ENCODE results near the gene SPATA3.

SPATA3 gene

DNA sequence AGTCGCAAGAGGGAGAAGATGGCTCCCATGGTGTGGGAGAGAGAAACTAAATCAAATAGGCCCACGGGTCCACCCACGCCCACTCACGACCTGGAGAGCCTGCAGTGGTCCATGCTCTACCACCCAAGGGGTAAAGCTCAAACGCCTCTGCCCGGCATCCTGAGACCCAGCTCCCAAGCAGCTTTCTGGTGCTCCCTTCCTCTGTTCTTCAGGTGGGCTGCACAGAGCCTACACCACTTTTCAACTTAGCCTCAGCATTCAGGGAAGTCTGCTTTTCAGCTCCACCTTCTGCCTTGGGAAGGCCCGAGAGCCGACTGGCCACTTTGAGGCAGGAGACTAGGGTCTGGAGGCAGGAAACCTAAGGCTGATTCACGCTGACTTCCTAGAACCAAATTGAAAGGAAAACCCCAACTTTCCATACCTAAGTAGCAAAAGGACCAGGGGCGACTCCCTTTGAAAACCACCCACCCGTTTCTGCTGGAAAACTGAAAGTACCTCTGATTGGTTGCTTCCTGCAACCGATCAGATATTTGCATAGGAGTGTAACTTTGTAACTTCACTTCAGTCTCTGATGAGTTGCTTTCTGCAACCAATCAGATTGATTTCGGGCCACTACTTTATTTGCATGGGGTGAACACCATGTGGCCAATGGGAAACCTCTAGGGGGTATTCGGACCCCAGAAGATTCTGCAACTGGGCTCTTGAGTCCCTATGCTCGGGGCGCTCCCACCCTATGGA, 26.8 kb upstream of the SPATA3 start:
- no peak for DNase-seq (ENCODE audit: low spot score)

DNA sequence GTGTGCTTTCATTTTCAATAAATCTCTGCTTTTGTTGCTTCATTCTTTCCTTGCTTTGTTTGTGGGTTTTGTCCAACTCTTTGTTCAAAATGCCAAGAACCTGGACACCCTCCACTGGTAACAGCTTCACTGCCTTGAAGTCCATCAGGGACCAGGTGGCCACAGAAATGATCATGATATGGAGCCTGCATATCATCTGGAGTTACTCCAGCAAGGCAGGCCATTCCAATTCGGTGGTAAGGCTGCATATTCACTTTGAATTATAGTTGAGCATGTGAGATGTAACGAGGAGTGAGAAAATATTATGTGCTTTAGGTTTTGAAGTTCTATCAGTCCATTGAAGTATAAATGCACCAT, 26.3 kb upstream of the SPATA3 start:
- no peak for DNase-seq (ENCODE audit: low spot score)

- no peak for DNase-seq (ENCODE audit: low spot score)
These were observed 23.9 kb upstream of the SPATA3 start for GRCh38 chr2:230972046-230972445.

DNA sequence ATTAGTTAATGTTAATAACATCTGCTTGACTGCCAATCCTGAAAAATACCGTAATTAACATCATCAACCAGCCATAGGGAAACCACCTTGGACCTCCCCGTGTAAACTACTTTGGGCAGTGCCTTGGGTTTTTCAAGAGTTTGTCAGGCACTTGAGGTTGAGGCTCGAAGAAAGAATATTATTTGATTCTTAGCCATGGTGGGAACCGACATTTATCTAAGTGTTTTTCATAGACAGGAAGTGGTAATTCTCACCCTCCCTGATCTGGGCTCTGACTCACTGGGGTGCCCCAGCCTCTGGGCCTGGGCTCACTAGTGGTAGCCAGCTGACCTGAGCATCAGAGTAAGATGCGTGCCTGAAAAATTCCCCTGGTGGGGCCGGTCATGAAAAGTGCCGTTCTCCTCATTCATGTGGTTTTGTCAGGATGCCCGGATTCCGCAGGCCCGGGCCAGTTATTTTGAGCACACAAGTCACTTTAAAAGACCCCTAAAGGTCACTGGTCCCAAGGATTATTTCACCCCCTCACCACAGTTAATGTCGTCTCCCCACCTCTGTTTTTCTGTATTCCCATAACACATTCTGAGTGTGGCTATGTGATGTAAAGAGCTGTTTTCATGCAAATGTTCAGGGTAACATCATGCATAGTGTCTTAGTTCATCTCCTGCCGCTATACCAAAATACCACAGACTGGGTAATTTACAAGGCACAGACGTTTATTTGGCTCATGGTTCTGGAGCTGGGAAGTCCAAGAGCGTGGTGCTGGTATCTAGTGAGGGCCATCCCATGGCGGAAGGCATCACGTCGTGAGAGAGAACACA, 21.6 kb upstream of the SPATA3 start:
- peak; percentile 81 for DNase-seq (ENCODE audit: low spot score)

DNA sequence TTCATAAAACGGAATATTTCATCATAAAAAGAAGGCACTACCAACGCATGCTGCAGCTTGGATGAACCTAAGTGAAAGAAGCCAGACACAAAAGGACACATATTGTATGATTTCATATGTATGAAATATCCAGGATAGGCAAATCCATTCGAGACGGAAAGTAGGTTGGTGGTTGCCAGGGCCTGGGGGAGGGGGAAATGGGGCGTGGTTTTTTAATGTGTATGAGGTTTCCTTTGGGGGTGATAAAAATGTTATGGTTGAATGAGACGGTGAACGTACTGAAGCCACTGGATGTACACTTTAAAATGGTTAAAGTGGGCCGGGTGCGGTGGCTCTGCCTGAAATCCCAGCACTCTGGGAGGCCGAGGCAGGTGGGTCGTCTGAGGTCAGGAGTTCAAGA, 20.0 kb upstream of the SPATA3 start:
- DNase-seq (ENCODE audit: low spot score): no peak

GRCh38 chr2:230976671-230977171, 19.2 kb upstream of the SPATA3 start:
- no peak for DNase-seq (ENCODE audit: low spot score)

DNA sequence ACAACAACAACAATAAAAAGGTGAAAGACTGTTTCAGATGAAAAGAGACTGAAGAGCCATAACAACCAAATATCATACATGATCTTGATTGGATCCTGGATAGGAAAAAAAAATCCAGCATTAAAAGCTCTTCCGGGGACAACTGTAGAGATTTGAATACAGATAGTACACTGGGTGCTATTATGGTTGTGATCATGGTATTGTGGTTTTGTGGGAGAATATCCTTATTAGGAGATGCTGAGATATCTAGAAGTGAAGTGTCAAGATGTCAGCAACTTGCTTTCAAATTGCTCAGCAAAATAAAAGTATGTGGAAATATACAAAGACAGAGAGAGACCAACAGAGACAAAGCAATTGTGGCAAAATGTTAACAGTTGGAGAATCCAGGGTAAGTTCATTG, 15.5 kb upstream of the SPATA3 start:
- DNase-seq (ENCODE audit: low spot score): no peak

DNA sequence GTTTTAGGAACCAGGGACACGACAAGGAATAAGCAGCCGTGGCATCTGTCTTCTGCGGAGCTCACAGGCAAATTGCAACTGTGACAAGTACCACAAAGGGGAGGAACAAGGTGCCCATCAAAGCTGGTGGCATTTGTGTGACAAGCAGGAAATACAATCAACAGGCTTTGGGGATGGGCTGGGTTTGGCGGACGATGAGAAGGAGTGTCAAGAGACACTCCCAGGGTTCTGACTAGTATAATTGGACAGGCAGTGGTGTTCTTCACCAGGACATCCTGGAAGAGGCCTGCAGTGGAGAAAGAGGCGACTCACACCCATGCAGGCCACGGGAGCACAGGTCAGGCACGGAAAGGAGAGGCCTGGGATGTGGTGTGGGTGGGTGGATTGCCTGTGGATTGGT, 14.2 kb upstream of the SPATA3 start:
- no peak for DNase-seq (ENCODE audit: low spot score)

DNA sequence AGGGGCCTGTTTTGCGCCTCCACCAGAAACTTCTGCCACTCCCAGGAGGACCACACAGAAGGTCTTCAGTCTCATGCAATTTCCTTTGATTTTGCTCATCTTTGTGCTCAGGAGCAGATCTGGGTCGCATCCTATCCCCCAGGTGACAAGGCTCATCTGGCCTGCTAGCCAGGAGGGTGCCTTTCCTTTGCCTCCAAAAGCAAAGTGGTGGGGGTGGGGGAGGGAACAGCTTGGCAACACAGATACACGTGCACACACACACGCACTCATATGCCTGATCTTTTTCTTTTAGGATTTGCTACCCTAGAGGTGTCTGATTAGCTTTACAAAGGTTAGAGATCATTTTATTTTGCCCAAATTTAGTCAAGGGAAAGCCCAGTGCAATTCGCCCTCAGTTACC, 13.8 kb upstream of the SPATA3 start:
- no peak for DNase-seq (ENCODE audit: low spot score)

DNA sequence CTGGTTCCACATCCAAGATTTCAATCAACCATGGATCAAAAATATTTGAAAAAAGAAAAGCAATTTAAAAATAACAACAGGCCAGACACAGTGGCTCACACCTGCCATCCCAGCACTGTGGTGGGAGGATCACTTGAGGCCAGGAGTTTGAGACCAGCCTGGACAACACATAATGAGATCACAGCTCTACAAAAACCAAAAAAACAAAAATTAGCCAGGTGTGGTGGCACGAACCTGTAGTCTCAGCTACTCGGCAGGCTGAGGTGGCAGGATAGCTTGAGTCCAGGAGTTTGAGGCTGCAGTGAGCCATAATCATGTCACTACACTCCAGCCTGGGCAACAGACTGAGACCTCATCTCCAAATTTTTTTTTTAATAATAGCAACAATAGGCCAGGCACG, 13.4 kb upstream of the SPATA3 start:
- DNase-seq (ENCODE audit: low spot score): no peak

- DNase-seq (ENCODE audit: low spot score): no peak
These were observed 12.4 kb upstream of the SPATA3 start for GRCh38 chr2:230983566-230983965.

GRCh38 chr2:230984393-230985220, 11.3 kb upstream of the SPATA3 start:
- no peak for DNase-seq (ENCODE audit: low spot score)

- no peak for DNase-seq (ENCODE audit: low spot score)
These were observed 10.2 kb upstream of the SPATA3 start for GRCh38 chr2:230985519-230986231.

DNA sequence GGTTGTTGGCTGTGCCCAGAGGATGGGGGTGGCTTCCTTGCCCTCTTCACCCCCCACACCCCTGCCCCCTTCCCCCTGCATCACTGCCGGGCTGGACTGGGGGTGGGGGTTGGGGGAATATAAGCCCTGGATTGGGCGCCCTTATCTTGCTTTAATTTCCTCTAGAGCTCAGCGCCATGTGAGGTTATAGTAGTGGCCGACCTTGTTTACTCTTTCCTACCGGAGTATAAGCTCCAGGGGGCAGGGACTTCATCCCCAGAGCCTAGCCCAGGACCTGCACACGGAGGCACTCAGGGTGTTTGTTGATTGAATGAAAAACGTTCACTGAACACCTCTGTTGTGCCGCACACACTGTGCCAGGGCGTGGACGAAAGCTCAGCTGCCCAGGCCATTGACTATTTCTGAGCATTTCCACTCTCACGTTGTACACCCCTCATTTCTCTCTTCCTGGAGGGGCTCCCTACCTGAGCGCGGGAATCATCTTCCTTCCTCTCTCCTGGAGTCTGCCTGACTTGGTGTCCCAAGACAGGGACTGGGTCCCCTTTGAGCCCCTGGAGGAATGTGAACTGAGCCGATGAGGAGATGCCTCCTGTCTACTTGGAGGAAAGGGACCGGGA, 9.3 kb upstream of the SPATA3 start:
- DNase-seq (ENCODE audit: low spot score): no peak

GRCh38 chr2:230987137-230988020, 8.5 kb upstream of the SPATA3 start:
- peak; percentile 95 for DNase-seq (ENCODE audit: low spot score)

DNA sequence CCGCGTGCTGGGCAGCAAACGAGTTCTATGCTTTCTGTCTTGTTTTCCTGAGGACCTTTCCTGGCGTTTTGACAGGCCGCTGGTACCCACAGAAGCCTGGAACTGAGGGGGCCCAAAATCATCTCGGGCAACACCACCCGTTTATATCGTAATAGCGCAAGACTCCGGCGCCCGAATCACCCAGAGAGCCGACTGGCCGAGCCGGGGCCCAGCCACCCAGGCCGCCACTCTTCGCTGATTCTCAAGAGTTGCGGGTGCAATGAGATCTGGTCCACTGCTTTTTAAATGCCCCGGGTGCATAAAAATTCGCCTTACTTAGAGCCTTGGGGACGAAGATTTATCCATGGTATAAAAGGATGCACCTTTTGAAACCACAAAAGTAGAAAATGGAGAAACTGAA, 6.2 kb upstream of the SPATA3 start:
- DNase-seq (ENCODE audit: low spot score): no peak

GRCh38 chr2:230990131-230990898, 5.6 kb upstream of the SPATA3 start:
- no peak for DNase-seq (ENCODE audit: low spot score)

GRCh38 chr2:230990899-230991150, 5.1 kb upstream of the SPATA3 start:
- DNase-seq (ENCODE audit: low spot score): no peak

DNA sequence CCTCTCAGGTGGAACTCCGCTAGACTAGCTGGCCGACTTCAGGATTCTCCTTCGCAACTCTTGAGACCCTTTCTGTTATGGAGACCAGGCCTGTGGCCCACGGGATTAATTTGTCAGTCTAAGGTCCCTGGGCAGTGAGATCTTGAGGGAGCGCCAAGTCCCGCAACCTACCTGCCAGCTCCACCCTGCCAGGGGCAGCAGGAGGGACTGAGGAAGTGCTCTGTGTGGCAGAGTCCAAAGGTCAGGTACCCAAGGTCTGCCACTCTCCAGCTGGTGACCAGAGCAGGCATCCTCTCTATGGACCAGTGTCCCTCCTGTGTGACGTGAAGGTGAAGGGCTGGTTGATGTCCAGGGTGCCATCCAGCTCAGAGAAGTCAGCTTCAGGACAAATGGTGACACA, 4.3 kb upstream of the SPATA3 start:
- no peak for DNase-seq (ENCODE audit: low spot score)

- DNase-seq (ENCODE audit: low spot score): no peak
These were observed 740 bp downstream of the SPATA3 start for GRCh38 chr2:230996661-230997060.
